Activated CD4-positive, alpha-beta memory T cell treated with anti-CD3 and anti-CD28 coated beads for 36 hours (primary cell): ENCODE results near the gene ST3GAL3. TPM values are rescaled to one million over a fixed set of nuclear protein-coding genes. Genes with fewer than 3 reads are reported as not detected.

Experiments used
- CTCF ChIA-PET: fragments of 350-600 bp; sonication (Branson Sonifier 250); formaldehyde crosslinking; loops from one replicate; lab custom pipeline; 2021; ENCODE audit warnings: antibody characterized with exemption, inconsistent platforms; lab: Charles Lee
- POLR2A ChIA-PET: fragments of 350-600 bp; sonication (Branson Sonifier 250); formaldehyde crosslinking; loops from one replicate; lab custom pipeline; 2021; ENCODE audit warnings: antibody characterized with exemption; lab: Charles Lee
- DNase-seq: peaks from one replicate; pipeline ENCODE4 v3.0.0-alpha.2; 2020
- H3K27ac Mint-ChIP-seq: one replicate; pipeline ENCODE4 v1.8.0; 2021; ENCODE audit warnings: mixed read lengths
- H3K27me3 Mint-ChIP-seq: one replicate; pipeline ENCODE4 v1.8.0; 2021; ENCODE audit warnings: mixed read lengths
- H3K36me3 Mint-ChIP-seq: one replicate; pipeline ENCODE4 v1.8.0; 2021; ENCODE audit warnings: mixed read lengths
- H3K4me1 Mint-ChIP-seq: one replicate; pipeline ENCODE4 v1.8.0; 2021; ENCODE audit warnings: low read depth, mixed read lengths
- H3K4me3 Mint-ChIP-seq: one replicate; pipeline ENCODE4 v1.8.0; 2021; ENCODE audit warnings: mild to moderate bottlenecking, mixed read lengths
- H3K9me3 Mint-ChIP-seq: one replicate; pipeline ENCODE4 v1.8.0; 2021; ENCODE audit warnings: mixed read lengths
- intact Hi-C: fragments of 100-400 bp; cut with micrococcal nuclease; formaldehyde crosslinking; loops from one replicate; pipeline ENCODE4 v1.15.1; 2023
- total RNA-seq, 2 experiments: library from RNA; stranded (reverse); gene quantifications; one replicate each; pipeline ENCODE4 v1.2.3, GENCODE V29; 2021

Gene ST3GAL3
- total RNA-seq, 2 experiments from 2014 or later, result 14.7 to 16.0 TPM

DNA sequence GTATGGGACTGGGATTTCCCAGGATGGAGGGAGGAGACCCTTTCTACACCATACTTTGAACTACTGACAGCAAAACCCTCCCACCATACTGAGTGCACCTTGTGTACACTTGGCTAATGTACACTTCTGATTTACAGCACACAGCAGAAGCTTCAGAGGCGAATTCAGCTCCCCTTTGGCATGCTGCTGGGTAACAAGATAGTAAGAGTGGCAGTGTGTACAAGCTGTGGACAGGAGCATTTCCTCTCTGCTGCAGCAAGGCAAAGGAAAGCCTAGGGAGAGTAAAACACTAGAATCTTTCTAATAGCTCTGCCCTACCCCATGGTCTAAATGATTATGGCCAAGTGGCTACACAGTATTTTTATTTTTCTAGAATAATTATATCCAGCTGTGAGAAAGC is 142.3 kb downstream of the ST3GAL3 start:
- Mint-ChIP-seq H3K4me3 (no peak overlapping the region), H3K27me3 (no peaks in the 10 kb centered on the region), H3K9me3 (no peaks in the 10 kb centered on the region), H3K4me1 (peaks cover 7% of the 10 kb centered on the region), H3K27ac (no peak overlapping the region), H3K36me3 (peaks cover 1% of the 10 kb centered on the region)
- ChIA-PET CTCF (interaction anchor here (3.1 kb wide), 1 partner anchor 85 kb away, joined by 15 read pairs; no protein-coding TSS in a partner anchor), POLR2A (no interaction called here)
- intact Hi-C loops, result no loop called here
- DNase-seq, result no peak

DNA sequence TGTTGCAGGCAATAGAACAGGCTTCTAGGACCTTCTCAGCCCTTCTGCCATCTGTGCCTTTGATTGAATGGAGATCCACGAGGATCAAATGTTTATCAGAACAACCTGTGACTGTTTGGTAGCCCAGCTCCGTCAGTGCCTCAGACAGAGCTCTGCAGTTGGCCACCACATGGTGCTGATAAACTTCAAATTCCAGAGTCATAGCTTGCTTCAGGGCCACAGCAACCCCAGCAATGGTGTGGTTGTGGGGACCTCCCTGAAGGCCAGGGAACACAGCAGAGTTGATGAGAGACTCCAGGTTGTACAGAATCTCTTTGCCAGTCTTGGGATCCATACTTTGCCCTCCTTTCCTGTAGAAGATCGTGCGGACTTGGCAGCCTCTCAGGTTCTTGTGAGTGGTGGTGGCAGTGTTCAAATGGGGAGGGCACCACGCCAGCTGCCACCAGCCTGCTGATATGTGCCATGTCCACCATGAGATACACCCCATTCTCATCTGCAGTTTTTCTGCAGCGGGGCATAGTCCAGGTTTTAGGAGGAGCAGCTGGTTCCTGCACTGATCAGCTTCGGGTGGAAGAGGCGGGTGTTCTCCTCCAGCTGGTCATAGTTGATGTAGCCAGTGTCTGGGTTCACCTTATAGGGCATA is 143.4 kb downstream of the ST3GAL3 start:
- H3K4me3 Mint-ChIP-seq, result no peak overlapping the region
- CTCF ChIA-PET, result interaction anchor here (3.1 kb wide), 1 partner anchor 84 kb away, joined by 15 read pairs; no protein-coding TSS in a partner anchor
- H3K27me3 Mint-ChIP-seq, result no peaks in the 10 kb centered on the region
- intact Hi-C loops, result no loop called here
- no peaks in the 10 kb centered on the region for H3K9me3 Mint-ChIP-seq
- H3K4me1 Mint-ChIP-seq, result peaks cover 7% of the 10 kb centered on the region
- H3K36me3 Mint-ChIP-seq, result peaks cover 6% of the 10 kb centered on the region
- H3K27ac Mint-ChIP-seq, result no peak overlapping the region
- DNase-seq, result no peak
- POLR2A ChIA-PET, result no interaction called here

GRCh38 chr1:43851561-43852338 is 144.4 kb downstream of the ST3GAL3 start:
- Mint-ChIP-seq H3K9me3 (no peaks in the 10 kb centered on the region), H3K4me1 (peaks cover 7% of the 10 kb centered on the region), H3K27ac (no peak overlapping the region), H3K27me3 (no peaks in the 10 kb centered on the region), H3K36me3 (peaks cover 6% of the 10 kb centered on the region), H3K4me3 (no peak overlapping the region)
- CTCF ChIA-PET, result no interaction called here
- no peak for DNase-seq
- intact Hi-C loops, result no loop called here
- POLR2A ChIA-PET, result no interaction called here

DNA sequence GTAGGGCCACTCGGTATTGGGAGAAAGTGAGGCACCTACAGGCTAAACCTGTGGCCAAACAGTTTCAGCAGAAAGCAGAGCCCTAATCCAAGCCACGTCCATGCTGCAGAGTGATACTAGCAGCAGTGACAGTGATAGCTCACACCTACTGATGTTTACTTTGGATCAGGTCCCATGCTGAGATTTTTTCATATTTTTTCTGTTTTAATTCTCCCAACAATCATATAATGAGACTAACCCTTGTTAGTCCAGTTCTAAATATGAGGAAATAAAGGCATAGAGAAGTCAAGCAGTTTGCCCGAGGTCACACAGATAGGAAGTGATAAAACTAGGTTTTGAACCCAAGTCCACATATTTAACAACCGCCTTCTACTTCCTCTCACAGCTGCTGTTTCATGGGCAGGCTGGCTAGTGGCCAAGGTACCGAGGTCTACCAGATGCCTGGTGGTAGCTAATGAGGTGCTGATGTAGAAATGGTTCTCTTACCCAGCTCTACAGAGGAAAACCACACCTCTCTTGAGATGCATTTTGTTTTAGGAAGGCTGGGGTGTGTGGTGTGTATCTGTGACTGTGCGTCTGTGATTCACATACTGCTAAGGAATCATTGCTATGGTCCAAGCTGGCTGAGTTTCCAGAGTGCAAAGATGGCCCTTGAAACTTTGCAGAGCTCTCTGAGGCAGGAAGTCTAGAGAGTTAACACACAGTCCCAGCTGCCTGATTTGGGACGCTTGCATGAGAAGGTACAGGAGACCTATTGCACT is 146.0 kb downstream of the ST3GAL3 start:
- no peaks in the 10 kb centered on the region for H3K9me3 Mint-ChIP-seq
- peaks cover 6% of the 10 kb centered on the region for H3K36me3 Mint-ChIP-seq
- H3K27ac Mint-ChIP-seq, result no peak overlapping the region
- no peak overlapping the region for H3K4me3 Mint-ChIP-seq
- H3K27me3 Mint-ChIP-seq, result no peaks in the 10 kb centered on the region
- intact Hi-C loops, result no loop called here
- no peak for DNase-seq
- ChIA-PET POLR2A (no interaction called here), CTCF (interaction anchor here (0.8 to 1.0 kb wide), 2 partner anchors 81 to 90 kb away, joined by 3 to 4 read pairs; no protein-coding TSS in a partner anchor)
- H3K4me1 Mint-ChIP-seq, result no peaks in the 10 kb centered on the region

GRCh38 chr1:43854473-43854872 is 147.1 kb downstream of the ST3GAL3 start:
- Mint-ChIP-seq H3K4me1 (no peaks in the 10 kb centered on the region), H3K9me3 (no peaks in the 10 kb centered on the region), H3K4me3 (no peak overlapping the region), H3K27me3 (no peaks in the 10 kb centered on the region), H3K36me3 (peaks cover 6% of the 10 kb centered on the region), H3K27ac (no peak overlapping the region)
- ChIA-PET POLR2A (no interaction called here), CTCF (interaction anchor here (1.0 kb wide), 1 partner anchor 80 kb away, joined by 4 read pairs; no protein-coding TSS in a partner anchor)
- intact Hi-C loops, result no loop called here
- no peak for DNase-seq

GRCh38 chr1:43856188-43856587 is 148.9 kb downstream of the ST3GAL3 start:
- no peaks in the 10 kb centered on the region for H3K27me3 Mint-ChIP-seq
- H3K27ac Mint-ChIP-seq, result no peak overlapping the region
- H3K4me1 Mint-ChIP-seq, result no peaks in the 10 kb centered on the region
- intact Hi-C loops, result no loop called here
- no peak overlapping the region for H3K4me3 Mint-ChIP-seq
- DNase-seq, result no peak
- ChIA-PET CTCF (no interaction called here), POLR2A (no interaction called here)
- H3K9me3 Mint-ChIP-seq, result no peaks in the 10 kb centered on the region
- H3K36me3 Mint-ChIP-seq, result peaks cover 6% of the 10 kb centered on the region

DNA sequence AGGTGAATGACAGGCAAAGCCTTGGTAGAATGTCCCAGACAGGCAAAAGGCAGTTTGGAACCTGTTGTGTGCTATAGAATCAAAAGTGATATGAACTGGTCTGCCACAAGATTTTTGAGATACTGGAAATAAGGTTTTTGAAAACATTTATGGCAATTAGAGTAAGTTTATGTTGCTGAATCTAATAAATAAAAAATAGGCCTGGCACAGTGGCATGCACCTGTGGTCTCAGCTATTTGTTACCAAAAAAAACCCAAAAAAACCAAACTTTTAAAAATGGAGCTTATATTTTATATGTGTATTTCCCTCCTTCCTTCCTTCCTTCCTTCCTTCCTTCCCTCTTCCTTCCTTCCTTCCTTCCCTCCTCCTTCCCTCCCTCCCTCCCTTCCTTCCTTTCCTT is 149.8 kb downstream of the ST3GAL3 start:
- no peak overlapping the region for H3K27ac Mint-ChIP-seq
- H3K9me3 Mint-ChIP-seq, result no peaks in the 10 kb centered on the region
- ChIA-PET CTCF (no interaction called here), POLR2A (interaction anchor here (0.6 kb wide), 1 partner anchor 361 kb away, joined by 4 read pairs; no protein-coding TSS in a partner anchor)
- no peaks in the 10 kb centered on the region for H3K4me1 Mint-ChIP-seq
- no peaks in the 10 kb centered on the region for H3K27me3 Mint-ChIP-seq
- H3K36me3 Mint-ChIP-seq, result peaks cover 6% of the 10 kb centered on the region
- no peak overlapping the region for H3K4me3 Mint-ChIP-seq
- intact Hi-C loops, result no loop called here
- no peak for DNase-seq

- H3K27ac Mint-ChIP-seq, result no peak overlapping the region
- intact Hi-C loops, result no loop called here
- H3K4me1 Mint-ChIP-seq, result no peaks in the 10 kb centered on the region
- CTCF ChIA-PET, result no interaction called here
- POLR2A ChIA-PET, result no interaction called here
- DNase-seq, result no peak
- no peak overlapping the region for H3K4me3 Mint-ChIP-seq
- H3K27me3 Mint-ChIP-seq, result no peaks in the 10 kb centered on the region
- H3K9me3 Mint-ChIP-seq, result no peaks in the 10 kb centered on the region
- H3K36me3 Mint-ChIP-seq, result peaks cover 8% of the 10 kb centered on the region
Measured at GRCh38 chr1:43858324-43858723, 151.0 kb downstream of the ST3GAL3 start.

DNA sequence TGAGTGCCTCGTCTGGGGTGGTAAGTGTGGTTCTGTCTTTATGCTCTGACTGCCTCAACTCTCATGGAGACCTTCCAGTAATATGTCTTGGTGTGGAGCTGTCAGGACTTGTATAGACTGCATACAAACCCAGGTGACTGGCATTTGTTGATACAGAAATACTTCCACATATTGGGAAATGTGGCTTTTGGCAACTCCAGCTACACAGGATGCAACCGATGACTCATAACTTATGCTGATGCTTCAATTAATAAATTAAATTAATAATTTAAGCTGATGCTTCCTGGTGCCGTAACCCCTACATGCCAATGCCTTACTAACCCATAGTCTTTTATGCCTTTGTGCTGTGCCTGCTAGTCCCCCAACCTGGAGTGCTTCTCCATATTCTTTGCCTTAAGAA is 154.0 kb downstream of the ST3GAL3 start:
- DNase-seq, result no peak
- no peaks in the 10 kb centered on the region for H3K9me3 Mint-ChIP-seq
- no peak overlapping the region for H3K27ac Mint-ChIP-seq
- POLR2A ChIA-PET, result no interaction called here
- intact Hi-C loops, result no loop called here
- no peak overlapping the region for H3K4me3 Mint-ChIP-seq
- peaks cover 23% of the 10 kb centered on the region for H3K4me1 Mint-ChIP-seq
- CTCF ChIA-PET, result interaction anchor here (1.2 kb wide), 1 partner anchor 73 kb away, joined by 4 read pairs; no protein-coding TSS in a partner anchor
- H3K27me3 Mint-ChIP-seq, result no peaks in the 10 kb centered on the region
- H3K36me3 Mint-ChIP-seq, result peaks cover 2% of the 10 kb centered on the region

DNA sequence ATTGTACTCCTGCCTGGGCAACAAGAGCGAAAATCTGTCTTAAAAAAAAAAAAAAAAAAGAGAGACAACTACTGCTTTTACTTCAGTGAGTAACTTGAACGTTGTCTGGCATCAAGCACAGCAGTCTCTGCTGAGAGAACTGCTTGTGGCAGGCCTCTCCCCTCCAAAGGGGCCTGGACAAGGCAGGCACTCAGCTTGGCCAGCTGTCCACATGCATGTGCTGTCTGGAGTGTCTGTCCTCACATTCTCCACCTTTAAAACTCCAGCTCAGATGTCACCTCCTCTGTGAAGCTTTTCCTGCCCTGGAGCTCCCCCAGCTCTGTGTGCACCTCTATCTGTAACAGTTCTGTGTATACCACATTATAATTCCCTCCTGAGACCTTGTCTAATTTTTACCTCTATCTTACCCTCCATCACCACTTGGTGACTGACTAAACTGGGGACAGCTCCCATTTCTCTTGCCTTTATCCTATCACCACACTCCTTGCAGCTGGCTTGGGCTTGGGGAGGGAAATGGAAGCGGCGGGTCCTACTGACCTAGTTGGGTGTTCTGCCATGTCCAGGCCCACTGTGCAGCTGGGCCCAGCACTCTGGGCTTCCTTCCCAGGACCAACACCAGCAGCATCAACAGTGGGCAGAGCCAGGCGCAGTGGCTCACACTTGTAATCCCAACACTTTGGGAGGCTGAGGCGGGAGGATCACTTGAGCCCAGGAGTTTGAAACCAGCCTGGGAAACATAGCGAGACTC is 154.8 kb downstream of the ST3GAL3 start:
- DNase-seq, result no peak
- H3K27ac Mint-ChIP-seq, result no peak overlapping the region
- no peak overlapping the region for H3K4me3 Mint-ChIP-seq
- H3K9me3 Mint-ChIP-seq, result no peaks in the 10 kb centered on the region
- no peaks in the 10 kb centered on the region for H3K27me3 Mint-ChIP-seq
- CTCF ChIA-PET, result interaction anchor here (1.0 kb wide), 1 partner anchor 73 kb away, joined by 3 read pairs; no protein-coding TSS in a partner anchor
- intact Hi-C loops, result no loop called here
- peaks cover 2% of the 10 kb centered on the region for H3K36me3 Mint-ChIP-seq
- H3K4me1 Mint-ChIP-seq, result peaks cover 23% of the 10 kb centered on the region
- POLR2A ChIA-PET, result no interaction called here
